GM18867 (cell line): Measurements from ENCODE around the gene TFEC.
A peak's percentile ranks its signal among the peaks of the same experiment; 100 is the strongest.
"Not testable (repeated sequence)": the region's sequence is repeated elsewhere in the genome, so short reads cannot be mapped to it uniquely, and the experiment has no call there.

Source experiments
- ATAC-seq: cut with Tn5 transposase; IDR thresholded peaks from one replicate; pipeline ENCODE4 v1.9.1; 2021; ENCODE audit warnings: mild to moderate bottlenecking, moderate library complexity; ENCODE audit not compliant: unreplicated experiment

TFEC gene, protein sequence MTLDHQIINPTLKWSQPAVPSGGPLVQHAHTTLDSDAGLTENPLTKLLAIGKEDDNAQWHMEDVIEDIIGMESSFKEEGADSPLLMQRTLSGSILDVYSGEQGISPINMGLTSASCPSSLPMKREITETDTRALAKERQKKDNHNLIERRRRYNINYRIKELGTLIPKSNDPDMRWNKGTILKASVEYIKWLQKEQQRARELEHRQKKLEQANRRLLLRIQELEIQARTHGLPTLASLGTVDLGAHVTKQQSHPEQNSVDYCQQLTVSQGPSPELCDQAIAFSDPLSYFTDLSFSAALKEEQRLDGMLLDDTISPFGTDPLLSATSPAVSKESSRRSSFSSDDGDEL

DNA sequence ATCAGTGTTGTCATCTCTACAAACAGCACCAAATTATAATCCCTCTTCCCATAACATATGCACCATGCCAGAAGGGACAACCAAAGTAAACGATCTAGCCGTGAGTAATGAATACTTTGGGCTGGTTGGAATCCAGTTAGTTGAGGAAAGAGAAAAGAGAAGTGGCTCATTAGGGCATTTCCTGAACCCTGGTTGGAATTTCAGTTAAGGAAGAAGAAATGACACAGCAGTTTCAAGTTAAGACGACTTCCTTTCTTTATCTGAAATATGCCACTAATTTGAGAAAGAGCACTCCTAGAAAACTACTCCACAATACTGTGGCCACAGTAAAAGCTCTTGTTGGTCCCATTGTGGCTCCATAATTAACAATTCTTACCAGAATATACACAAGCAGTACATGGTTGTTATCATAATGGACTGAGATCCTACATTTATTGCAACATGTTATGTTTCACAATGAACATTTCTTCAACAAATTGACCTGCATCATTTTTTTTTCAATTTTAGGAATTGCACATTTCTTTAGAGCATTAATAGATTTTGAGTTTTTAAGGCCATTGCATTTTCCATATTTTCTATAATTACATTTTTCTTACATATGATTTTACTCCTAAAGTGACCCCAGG, at the start of gene TFEC:
Gene TFEC (minus strand): TSS at position 113 of the 626 bp plus-strand sequence. CDS start 46,322 bp downstream, outside the sequence.
- ATAC-seq: no peak

DNA sequence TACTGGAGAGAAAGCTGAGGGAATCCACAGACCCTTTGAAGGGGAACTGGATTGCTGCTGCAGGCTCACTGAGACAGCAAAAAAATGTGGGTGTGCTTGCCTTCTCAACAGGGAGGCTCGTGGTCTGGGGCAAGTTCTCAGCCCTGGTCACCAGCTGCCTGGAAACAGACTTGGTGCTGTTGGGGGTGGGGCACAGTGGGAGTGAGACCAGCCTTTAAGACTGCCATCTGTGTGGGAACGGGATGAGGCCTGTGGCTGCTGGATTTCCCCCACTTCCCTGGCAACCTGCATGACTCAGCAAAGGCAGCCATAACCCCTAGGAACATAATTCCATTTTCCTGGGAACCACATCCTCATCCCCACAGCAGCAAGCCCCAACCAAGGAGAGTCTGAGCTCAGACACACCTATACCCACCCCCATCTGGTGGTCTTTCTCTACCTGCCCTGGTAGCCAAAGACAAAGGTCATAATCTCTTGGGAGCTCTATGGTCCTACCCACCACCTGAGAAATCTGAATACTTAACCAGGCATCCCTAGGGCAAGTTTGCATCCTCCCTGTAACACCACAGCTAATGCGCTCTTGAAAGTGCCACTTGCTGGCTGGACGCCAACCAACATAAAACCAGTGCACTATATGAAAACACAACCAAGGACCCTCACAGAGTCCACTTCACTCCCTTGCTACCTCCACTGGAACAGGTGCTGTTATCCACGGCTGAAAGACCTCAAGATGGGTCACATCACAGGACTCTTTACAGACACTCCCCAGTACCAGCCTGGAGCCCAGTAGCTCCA, 45.0 kb upstream of the TFEC start:
- ATAC-seq: no peak

DNA sequence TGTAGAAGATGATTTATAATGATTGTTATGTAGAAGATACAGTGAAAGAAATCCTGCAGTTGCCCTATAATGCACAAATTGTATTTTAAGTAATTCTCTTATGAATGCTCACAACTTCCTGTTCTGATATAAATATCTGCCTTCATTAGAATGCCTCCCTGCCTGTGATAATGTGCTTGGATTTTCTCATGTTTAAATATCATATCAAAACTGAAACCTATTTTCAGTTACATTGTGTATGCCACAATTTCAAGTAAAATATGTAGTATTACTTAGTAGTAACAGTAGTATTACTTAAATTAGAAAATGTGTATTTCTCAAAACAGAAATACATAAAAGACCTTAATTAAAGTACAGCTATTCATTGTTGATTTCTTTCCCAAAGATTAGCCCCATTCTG, 41.1 kb upstream of the TFEC start:
- ATAC-seq: no peak

DNA sequence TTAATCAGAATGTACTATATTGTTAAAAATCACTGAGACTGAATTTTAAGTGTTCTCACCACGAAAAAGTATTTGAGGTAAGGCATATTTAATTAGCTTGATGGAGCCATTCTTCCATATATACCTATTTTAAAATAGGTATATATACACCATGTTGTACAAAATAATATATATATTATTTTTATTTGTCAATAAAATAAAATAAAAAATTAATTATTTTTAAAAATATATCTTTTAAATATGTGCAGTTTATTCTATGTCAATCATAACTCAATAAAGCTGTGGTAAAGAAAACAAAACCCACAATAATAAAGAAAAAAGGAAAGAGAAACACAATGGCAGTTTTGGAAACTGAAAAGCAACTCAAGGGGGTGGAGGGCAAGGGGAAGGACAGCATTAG, 33.6 kb upstream of the TFEC start:
- ATAC-seq: no peak

DNA sequence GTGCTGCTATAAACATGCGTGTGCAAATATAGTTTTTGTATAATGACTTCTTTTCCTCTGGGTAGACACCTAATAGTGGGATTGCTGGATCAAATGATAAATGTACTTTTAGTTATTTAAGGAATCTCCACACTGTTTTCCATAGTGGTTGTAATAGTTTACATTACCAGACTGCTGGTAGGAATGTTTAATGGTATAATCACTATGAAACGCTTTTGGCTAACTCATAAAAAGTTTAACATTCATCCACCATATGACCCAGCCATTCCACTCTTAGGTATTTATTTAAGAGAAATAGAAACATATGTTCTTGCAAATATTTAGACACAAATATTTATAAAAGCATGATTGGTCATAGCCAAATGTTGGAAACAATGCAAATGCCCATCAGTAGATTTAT, 32.1 kb upstream of the TFEC start:
- no peak for ATAC-seq

DNA sequence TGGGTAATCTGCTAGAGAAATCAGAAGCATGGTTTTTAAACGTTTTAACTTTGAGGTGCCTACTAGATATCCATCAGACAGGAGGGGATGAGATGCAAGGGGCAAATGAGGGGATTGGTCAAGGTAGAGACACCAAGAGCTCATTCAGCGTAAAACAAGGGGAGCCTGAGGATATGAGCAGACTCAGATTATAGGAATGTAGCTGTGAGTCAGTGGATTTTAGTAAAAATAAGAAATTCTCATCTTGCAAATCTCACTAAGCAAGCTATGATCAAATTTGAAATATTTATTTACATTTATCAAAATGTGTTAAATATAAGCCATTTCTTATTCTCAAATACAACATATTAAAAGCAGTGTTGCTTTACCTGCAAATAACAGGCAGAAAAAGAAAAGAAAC, 21.4 kb upstream of the TFEC start:
- no peak for ATAC-seq

DNA sequence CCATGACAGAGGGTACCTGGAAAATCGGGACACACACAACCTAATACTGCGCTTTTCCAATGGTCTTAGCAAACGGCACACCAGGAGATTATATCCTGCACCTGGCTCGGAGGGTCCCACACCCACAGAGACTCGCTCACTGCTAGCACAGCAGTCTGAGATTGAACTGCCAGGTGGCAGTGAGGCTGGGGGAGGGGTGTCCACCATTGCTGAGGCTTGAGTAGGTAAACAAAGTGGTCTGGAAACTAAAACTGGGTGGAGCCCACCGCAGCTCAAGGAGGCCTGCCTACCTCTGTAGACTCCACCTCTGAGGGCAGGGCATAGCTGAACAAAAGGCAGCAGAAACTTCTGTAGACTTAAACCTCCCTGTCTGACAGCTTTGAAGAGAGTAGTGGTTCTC, 16.7 kb upstream of the TFEC start:
- not testable (repeated sequence) for ATAC-seq

DNA sequence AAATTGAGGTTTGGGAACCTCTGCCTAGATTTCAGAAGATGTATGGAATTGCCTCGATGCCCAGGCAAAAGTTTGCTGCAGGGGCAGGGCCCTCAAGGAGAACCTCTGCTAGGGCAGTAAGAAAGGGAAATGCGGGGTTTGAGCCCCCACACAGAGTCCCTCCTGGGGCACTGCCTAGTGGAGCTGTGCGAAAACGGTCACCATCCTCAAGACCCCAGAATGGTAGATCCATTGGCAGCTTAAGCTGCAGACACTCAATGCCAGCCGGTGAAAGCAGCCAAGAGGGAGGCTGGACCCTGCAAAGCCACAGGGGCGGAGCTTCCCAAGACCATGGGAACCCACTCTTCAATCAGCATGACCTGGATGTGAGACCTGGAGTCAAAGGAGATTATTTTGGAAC, 15.0 kb upstream of the TFEC start:
- no peak for ATAC-seq

DNA sequence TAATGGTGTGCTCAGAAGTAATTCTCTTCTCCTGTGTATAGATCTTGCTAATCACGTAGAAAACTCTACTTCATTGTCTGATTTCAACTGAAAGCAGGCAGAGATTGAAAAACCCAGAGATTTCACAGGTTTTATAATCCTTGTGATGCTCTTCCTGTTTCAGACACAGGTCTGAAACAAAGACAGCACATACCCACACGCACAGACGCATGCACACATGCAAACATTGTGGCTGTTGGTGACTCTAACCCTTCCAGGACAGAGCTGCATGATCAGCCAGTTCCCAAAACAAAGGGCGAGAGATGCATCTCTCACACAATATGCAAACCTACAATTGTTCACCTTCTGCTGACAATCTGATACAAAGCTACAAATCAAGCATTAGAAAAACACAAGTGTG, 11.1 kb upstream of the TFEC start:
- ATAC-seq: peak; percentile 99

DNA sequence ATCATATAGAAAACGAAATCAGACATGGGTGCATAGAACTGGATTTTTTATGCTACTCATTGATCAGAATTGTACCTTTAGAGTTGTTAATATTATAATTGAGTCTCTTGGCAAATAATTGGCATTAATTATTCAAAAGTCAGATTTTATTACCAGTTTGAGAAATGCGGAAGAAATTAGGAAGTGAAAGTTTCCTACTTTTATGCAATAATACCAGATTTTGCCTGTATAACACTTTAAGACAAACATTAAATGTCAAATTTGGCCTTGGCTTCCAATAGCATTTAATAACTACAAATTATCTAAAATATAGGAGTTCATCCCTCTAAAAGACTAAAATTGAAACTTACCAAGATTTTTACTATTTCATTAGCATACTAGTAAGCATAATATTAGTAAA, 6.8 kb upstream of the TFEC start:
- ATAC-seq: no peak

DNA sequence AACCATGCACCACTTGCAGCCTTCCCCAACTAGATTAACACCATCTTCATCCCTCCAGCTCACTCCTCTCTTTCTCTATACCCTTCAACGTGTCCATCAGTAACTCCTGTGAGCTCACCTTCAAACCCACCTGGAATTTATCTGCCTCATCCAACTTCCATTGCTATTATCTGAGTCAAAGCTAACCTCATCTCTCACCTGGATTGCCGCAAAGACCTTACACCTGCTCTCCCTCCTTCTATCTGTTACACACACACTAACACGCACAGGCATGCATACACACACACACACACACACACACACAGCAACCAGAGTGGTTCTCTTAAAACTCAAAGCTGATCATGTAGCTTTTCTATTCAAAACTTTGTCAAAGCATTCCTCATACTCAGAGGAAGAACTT, 3.8 kb upstream of the TFEC start:
- ATAC-seq: no peak

DNA sequence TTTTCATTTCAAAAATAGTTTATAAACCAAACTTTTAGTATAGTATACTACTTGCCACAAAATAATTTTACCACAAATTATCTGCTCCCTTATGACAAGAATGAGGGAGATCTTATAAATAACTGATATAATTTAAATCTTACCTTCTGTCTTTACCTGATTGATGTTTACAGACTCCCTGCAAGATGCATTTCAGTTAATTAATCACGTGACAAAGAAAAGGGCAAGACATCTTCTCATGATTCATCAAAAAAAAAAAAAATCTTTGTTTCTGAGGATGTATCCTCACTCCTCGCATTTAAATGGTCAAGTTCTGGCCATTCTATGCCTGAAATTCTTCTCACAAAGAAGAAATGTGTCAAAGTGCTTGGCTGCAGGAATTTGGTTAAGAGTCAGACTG, 2.3 kb upstream of the TFEC start:
- no peak for ATAC-seq

DNA sequence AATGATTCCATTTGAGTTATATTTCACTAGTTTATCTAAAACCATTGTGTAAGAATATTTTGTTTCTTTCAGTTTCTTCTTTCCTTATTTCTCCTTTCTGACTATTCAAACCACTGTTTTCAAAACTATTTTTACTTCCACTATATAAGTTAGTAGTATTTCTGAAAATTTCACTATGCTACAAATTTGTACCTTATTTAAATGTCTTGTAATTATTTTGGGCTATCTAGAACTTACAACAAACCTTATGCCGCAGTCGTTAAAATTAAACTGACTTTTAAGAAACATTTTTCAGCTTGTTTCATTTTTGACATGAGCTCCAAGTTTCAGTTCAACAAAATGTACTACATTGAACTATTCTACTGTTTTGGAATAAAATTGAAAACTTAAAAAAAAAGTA, 1.8 kb downstream of the TFEC start:
- ATAC-seq: peak; percentile 82

DNA sequence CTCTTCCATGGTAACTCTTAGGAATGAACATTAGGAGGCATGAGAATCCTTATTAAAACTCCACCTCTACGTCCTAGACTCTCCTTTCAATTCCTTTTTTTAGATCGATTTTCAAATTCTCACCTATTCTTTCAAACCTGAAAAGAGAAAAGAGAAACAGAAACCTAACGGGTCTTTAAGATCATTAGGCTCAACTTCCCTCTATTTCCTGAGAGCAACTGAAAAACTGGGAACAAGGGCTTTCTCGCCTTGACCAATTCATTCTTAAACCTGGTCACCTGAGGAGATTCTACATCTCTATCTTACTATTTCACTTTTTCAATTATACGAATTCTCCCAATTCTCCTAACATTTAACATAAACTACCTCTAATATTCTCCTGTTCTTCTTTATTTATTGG, 2.8 kb downstream of the TFEC start:
- ATAC-seq: no peak

DNA sequence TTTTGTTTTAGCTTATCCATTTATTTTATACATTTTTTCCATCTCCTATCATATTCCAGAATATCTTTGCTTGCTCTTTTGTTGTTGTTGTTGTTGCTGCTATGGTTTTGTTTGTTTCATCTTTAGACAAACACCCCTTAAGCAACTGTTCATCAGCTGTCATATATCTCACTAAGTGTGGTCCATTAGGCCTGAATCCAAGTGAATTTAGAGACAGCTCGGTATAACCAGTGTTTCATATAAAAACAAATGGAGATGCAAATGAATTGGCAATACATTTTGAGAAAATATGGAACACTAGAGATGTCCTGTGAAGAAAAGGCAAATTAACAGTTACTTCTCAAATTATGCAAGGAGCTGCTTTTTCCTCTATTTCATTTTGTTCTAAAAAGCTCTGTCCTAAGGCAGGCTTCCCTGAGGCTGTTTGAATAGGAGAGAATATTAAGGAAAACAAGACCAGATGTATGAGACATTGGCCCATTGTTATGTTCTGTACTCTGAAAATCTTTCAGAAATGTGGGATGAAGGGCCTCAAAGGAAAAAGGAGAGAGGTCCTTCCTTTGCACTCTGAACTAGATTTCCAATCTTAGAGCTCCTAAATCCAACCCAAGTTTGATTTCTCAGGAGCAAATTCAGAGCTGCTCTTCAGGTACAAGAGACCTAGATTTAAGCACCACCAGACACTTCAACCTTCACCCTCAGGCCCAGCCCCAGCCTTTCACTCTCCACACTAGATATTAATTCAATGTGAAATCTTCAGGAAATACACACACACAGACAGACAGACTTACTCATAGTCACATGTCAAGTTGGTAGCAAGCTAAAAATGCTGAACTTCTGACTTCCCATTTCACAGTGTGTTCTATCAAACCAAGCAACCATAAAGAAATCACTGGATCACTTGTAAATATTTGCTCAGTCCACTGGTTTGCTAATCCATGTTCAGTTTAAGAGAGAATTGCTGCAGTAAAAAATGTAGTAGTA, 5.4 kb downstream of the TFEC start:
- ATAC-seq: no peak

DNA sequence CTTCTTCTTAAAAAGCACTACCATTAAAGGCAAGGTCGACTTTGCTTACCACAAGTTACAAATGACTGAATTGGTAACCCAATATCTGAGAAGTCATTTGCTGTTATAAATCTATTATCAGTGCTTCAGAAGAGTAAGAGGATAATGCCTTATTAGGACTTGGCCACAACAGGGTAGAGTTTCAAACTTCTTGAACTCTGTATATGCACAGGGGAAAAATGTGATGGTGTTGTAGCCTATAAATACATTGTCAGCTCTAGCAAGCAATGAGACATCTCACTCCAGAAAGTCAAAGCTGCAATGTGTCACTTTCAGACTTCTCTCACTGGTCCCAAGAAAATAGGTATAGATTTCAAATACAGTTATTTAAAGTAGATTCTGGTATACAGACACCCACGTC, 9.3 kb downstream of the TFEC start:
- ATAC-seq: peak; percentile 63

DNA sequence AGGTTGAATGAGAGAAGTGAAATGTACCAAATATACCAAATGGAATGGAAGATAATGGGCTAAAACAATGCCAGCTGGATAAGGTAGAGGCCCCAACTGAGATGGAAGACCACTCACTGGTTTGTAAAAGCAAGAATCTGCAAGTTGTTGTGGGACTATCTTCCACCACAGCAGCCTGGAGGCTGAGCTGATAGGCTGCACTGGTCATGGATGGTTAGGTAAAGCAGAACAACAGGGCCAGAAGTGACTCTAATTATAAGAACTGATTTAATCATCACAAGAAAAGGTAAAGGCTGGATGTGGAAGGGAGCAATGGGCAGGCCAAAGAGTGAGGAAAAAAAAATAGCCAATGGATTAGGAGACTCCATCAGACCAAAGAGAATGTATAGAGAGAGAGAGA, 11.8 kb downstream of the TFEC start:
- no peak for ATAC-seq

DNA sequence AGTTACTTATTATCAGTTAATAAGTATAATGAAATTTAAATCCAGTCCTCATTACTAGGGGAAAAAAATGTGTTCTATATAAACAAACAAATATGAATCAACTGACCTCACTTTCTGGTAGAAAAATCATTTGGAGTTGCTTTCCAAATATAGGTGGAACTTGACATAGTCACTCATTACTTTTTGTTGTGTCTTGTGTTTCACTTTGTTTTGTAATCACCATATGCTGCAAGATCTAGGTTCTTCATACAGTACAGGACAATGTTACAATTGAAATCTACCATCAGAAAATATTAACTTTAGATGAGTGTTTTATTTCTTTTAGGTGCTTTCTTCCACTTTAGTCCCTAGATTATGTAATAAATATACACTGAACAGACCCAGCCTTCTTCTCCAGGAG, 16.9 kb downstream of the TFEC start:
- ATAC-seq: no peak

DNA sequence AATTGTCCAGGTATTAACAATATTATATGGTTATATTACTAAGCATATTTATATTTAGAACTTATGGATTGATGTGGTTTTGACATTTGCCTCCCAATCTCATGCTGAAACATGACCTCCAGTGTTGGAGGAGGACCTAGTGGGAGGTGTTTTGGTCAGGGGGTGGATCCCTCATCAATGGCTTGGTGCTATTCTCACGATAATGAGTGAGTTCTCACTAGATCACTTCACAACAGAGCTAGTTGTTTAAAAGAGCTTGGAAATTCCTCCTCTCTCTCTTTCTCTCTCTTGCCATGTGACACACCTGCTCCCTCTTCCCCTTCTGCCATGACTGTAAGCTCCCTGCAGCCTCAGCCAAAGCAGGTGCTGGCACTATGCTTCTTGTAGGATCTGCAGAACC, 19.0 kb downstream of the TFEC start:
- no peak for ATAC-seq

DNA sequence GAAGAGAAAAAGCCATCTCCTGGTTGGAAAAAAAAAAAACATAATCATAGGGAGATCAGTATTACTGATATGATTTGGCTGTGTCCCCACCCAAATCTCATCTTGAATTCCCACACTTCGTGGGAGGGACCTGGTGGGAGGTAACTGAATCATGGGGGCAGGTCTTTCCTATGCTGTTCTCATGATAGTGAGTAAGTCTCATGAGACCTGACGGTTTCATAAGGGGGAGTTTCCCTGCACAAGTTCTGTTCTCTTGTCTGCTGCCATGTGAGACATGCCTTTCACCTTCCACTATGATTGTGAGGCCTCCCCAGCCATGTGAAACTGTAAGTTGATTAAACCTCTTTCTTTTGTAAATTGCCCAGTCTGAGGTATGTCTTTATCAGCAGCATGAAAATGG, 25.8 kb downstream of the TFEC start:
- not testable (repeated sequence) for ATAC-seq

DNA sequence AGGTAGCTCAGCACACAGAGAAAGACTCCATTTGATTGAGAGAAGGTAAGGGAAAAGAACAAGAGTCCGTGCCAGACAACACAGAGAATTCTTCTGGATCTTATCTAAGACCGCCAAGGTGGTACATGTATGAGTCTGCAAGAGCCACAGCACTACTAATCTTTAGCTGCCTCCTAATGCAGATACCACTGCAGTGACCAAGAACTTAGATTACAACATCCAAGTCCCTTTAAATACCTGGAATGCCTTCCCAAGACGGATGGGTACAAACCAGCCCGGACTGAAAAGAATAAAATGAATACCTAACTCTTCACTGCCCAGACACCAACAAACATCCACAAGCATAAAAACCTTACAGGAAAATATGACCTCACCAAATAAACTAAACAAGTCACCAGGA, 33.3 kb downstream of the TFEC start:
- no peak for ATAC-seq
